Stimulated activated CD8-positive, alpha-beta memory T cell treated with anti-CD3 and anti-CD28 coated beads, Interleukin-7, amount 100 ng/mL, for 48 hours (primary cell): ENCODE data around the gene SCG5.

Experiments
- DNase-seq, 2 donors: peaks; one replicate each; pipeline ENCODE4 v3.0.0-alpha.2; 2020; ENCODE audit warnings: low read depth in 1 of 2; ENCODE audit errors: extremely low read depth in 1 of 2

Gene SCG5

GRCh38 chr15:32718821-32719716, 77.6 kb downstream of the SCG5 start:
- no peak for DNase-seq

GRCh38 chr15:32721596-32721995, 80.1 kb downstream of the SCG5 start:
- no peak for DNase-seq

GRCh38 chr15:32722136-32722535, 80.6 kb downstream of the SCG5 start:
- DNase-seq, result no peak

GRCh38 chr15:32723171-32723948, 81.8 kb downstream of the SCG5 start:
- no peak for DNase-seq

GRCh38 chr15:32729700-32730395, 88.3 kb downstream of the SCG5 start:
- DNase-seq, result no peak

- no peak for DNase-seq
Measured at GRCh38 chr15:32730677-32731654, 89.5 kb downstream of the SCG5 start.

GRCh38 chr15:32732574-32733157, 91.2 kb downstream of the SCG5 start:
- DNase-seq, result no peak

- DNase-seq, result no peak
Measured at GRCh38 chr15:32733281-32733680, 91.8 kb downstream of the SCG5 start.

- no peak for DNase-seq
Measured at GRCh38 chr15:32735989-32736700, 94.6 kb downstream of the SCG5 start.

GRCh38 chr15:32736701-32737061, 95.2 kb downstream of the SCG5 start:
- DNase-seq, result no peak

GRCh38 chr15:32737304-32737703, 95.8 kb downstream of the SCG5 start:
- DNase-seq, result no peak

GRCh38 chr15:32738666-32739065, 97.2 kb downstream of the SCG5 start:
- DNase-seq, result no peak

GRCh38 chr15:32739522-32740063, 98.1 kb downstream of the SCG5 start:
- no peak for DNase-seq

GRCh38 chr15:32743411-32744140, 102.1 kb downstream of the SCG5 start:
- no peak for DNase-seq

GRCh38 chr15:32746116-32746857, 104.8 kb downstream of the SCG5 start:
- DNase-seq, result no peak
